H1 (cell line): ENCODE measurements around the gene TOR1B. TPM values are rescaled to one million over a fixed set of nuclear protein-coding genes. Genes with fewer than 3 reads are reported as not detected.

Experiments used
- JUN ChIP-seq: IDR thresholded peaks from 2 replicates; pipeline ENCODE4 v1.6.1; 2011; ENCODE audit warnings: low read depth, mild to moderate bottlenecking, improper control_type of control experiment, low read length
- SP1 ChIP-seq: IDR thresholded peaks from 2 replicates; pipeline ENCODE4 v1.6.1; 2011; ENCODE audit warnings: low read depth, low read length
- SRF ChIP-seq: IDR thresholded peaks from 2 replicates; pipeline ENCODE4 v1.6.1; 2011; ENCODE audit warnings: mild to moderate bottlenecking, low read depth, low read length, moderate library complexity
- YY1 ChIP-seq: IDR thresholded peaks from 2 replicates; pipeline ENCODE4 v1.6.1; 2011; ENCODE audit warnings: low read depth, mild to moderate bottlenecking, low read length
- polyA plus RNA-seq, 7 experiments: library from polyadenylated mRNA; depleted of rRNA in 3 of 7; stranded (reverse) in 5 of 7; unstranded in 2 of 7; fragments of >200 nt in 5 of 7; fragments of 200-250 nt in 2 of 7; gene quantifications; 1 replicate in 5 of 7; 2 replicates in 1 of 7; 4 replicates in 1 of 7; pipeline versions ENCODE4 v1.2.1 to v1.2.3, GENCODE V29; 2011 to 2013; ENCODE audit warnings: missing spikeins in 2 of 7, mixed read lengths in 2 of 7
- total RNA-seq: library from RNA; stranded (reverse); fragmentation: NEBNext Ultra II Directional; extraction: Animal tissue kit (Norgen Biotek cat#: 25700); gene quantifications from 2 replicates; pipeline ENCODE4 v1.2.1, GENCODE V29; 2021

The TOR1B gene
- total and polyA plus RNA-seq, 2 of the 8 experiments (the other 6 are each of a cell fraction or from before 2014, with no cell fraction given): 11.4 to 17.4 TPM

GRCh38 chr9:129813661-129814060 lies 10.7 kb downstream of the TOR1B start (continued):
- no peak for TF ChIP-seq SP1
- no peak for TF ChIP-seq YY1
- no peak for TF ChIP-seq SRF
- no peak for TF ChIP-seq JUN
